Colonic mucosa (tissue), 4 donors: ENCODE measurements around the gene MARVELD1. TPM values are rescaled to one million over a fixed set of nuclear protein-coding genes. Genes with fewer than 3 reads are reported as not detected.

ENCODE experiments used
- DNase-seq: peaks from one replicate; pipeline ENCODE4 v3.0.0-alpha.2; 2020
- H3K27ac ChIP-seq: fragments of 200-600 bp; one replicate; pipeline ENCODE4 v1.8.0; 2021
- H3K27me3 ChIP-seq: fragments of 200-600 bp; one replicate; pipeline ENCODE4 v1.8.0; 2021
- H3K36me3 ChIP-seq: fragments of 200-600 bp; one replicate; pipeline ENCODE4 v1.8.0; 2021
- H3K4me1 ChIP-seq: fragments of 200-600 bp; one replicate; pipeline ENCODE4 v1.8.0; 2021; ENCODE audit warnings: mild to moderate bottlenecking
- H3K4me3 ChIP-seq: fragments of 200-600 bp; one replicate; pipeline ENCODE4 v1.8.0; 2021
- H3K9ac ChIP-seq, 2 donors: one replicate each; pipeline ENCODE4 v1.7.0; 2013; ENCODE audit warnings: control low read depth in 2 of 2, low read depth in 2 of 2, low read length in 2 of 2
- H3K9me3 ChIP-seq: fragments of 200-600 bp; one replicate; pipeline ENCODE4 v1.8.0; 2021
- intact Hi-C: fragments of 100-400 bp; cut with DNase I; formaldehyde crosslinking; loops from one replicate; pipeline ENCODE4 v1.14.1; 2022
- total RNA-seq, 2 donors: library from RNA; stranded (reverse); fragmentation: NEBNext Ultra II Directional in 1 of 2; extraction: Animal tissue kit (Norgen Biotek cat#: 25700) in 1 of 2; gene quantifications; one replicate each; pipeline ENCODE4 v1.2.1, GENCODE V29; 2021
- TF ChIP-seq, protein P1 (sequence below): fragments of 200-600 bp; IDR thresholded peaks from one replicate; pipeline ENCODE4 v1.8.0; 2022; ENCODE audit warnings: antibody characterized with exemption, mild to moderate bottlenecking
- donor health status: healthy.
- donor health status: DM: no; HTN: no; CAD: no.
- donor health status: DM: no; HTN: no; CAD: no.

Gene MARVELD1
- total RNA-seq, 2 donors from 2014 or later = 25.7 to 31.7 TPM

- Histone ChIP-seq H3K9ac (no peak overlapping the region), H3K36me3 (peaks cover 16% of the 10 kb centered on the region), H3K4me1 (no peaks in the 10 kb centered on the region), H3K27me3 (no peaks in the 10 kb centered on the region), H3K4me3 (no peak overlapping the region), H3K27ac (no peak overlapping the region), H3K9me3 (no peaks in the 10 kb centered on the region)
- intact Hi-C loops = loop anchor here (10.0 kb wide), 1 partner anchor 104 kb away; no protein-coding TSS in a partner anchor
- no peak for DNase-seq
- TF ChIP-seq, protein P1, sequence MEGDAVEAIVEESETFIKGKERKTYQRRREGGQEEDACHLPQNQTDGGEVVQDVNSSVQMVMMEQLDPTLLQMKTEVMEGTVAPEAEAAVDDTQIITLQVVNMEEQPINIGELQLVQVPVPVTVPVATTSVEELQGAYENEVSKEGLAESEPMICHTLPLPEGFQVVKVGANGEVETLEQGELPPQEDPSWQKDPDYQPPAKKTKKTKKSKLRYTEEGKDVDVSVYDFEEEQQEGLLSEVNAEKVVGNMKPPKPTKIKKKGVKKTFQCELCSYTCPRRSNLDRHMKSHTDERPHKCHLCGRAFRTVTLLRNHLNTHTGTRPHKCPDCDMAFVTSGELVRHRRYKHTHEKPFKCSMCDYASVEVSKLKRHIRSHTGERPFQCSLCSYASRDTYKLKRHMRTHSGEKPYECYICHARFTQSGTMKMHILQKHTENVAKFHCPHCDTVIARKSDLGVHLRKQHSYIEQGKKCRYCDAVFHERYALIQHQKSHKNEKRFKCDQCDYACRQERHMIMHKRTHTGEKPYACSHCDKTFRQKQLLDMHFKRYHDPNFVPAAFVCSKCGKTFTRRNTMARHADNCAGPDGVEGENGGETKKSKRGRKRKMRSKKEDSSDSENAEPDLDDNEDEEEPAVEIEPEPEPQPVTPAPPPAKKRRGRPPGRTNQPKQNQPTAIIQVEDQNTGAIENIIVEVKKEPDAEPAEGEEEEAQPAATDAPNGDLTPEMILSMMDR = no peak
Measured at GRCh38 chr10:97760461-97761257, 47.1 kb downstream of the MARVELD1 start.

GRCh38 chr10:97761331-97761865 lies 47.9 kb downstream of the MARVELD1 start:
- Histone ChIP-seq H3K27ac (no peak overlapping the region), H3K27me3 (no peaks in the 10 kb centered on the region), H3K4me1 (no peaks in the 10 kb centered on the region), H3K4me3 (no peak overlapping the region), H3K9me3 (no peaks in the 10 kb centered on the region), H3K9ac (no peak overlapping the region), H3K36me3 (peaks cover 16% of the 10 kb centered on the region)
- intact Hi-C loops = loop anchor here (10.0 kb wide), 1 partner anchor 103 kb away; no protein-coding TSS in a partner anchor
- no peak for DNase-seq
- TF ChIP-seq, protein P1 = no peak

- H3K36me3 ChIP-seq = peaks cover 11% of the 10 kb centered on the region
- no peaks in the 10 kb centered on the region for H3K4me1 ChIP-seq
- H3K27me3 ChIP-seq = no peaks in the 10 kb centered on the region
- no peak for DNase-seq
- H3K9ac ChIP-seq = no peak overlapping the region
- no peak overlapping the region for H3K27ac ChIP-seq
- TF ChIP-seq, protein P1 = no peak
- no peaks in the 10 kb centered on the region for H3K9me3 ChIP-seq
- intact Hi-C loops = loop anchor here (10.0 kb wide), 1 partner anchor 103 kb away; no protein-coding TSS in a partner anchor
- no peak overlapping the region for H3K4me3 ChIP-seq
Measured at GRCh38 chr10:97762056-97762455, 48.5 kb downstream of the MARVELD1 start.

GRCh38 chr10:97762816-97763215 lies 49.3 kb downstream of the MARVELD1 start:
- intact Hi-C loops = loop anchor here (10.0 kb wide), 1 partner anchor 102 kb away; no protein-coding TSS in a partner anchor
- TF ChIP-seq, protein P1 = no peak
- no peak overlapping the region for H3K9ac ChIP-seq
- no peaks in the 10 kb centered on the region for H3K4me1 ChIP-seq
- peaks cover 5% of the 10 kb centered on the region for H3K36me3 ChIP-seq
- H3K4me3 ChIP-seq = no peak overlapping the region
- H3K27me3 ChIP-seq = no peaks in the 10 kb centered on the region
- no peak overlapping the region for H3K27ac ChIP-seq
- H3K9me3 ChIP-seq = no peaks in the 10 kb centered on the region
- DNase-seq = no peak

DNA sequence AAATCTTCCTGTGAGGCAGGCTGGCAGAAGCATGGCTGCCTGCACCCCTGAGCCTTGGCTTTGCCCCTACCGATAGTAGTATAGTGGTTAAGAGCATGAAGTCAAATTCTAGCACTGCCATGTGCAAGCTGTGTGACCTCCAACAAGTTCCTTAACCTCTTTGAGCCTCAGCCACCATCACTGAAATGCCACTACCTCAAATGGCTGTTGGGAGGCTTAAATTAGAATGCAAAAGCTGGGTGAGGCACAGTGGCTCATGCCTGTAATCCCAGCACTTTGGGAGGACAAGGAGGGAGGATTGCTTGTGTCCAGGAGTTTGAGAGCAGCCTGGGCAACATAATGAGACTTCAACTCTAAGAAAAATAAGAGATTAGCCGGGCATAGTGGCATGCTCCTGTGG lies 49.9 kb downstream of the MARVELD1 start:
- Histone ChIP-seq H3K36me3 (peaks cover 5% of the 10 kb centered on the region), H3K27me3 (no peaks in the 10 kb centered on the region), H3K4me1 (no peaks in the 10 kb centered on the region), H3K9ac (no peak overlapping the region), H3K4me3 (no peak overlapping the region), H3K9me3 (no peaks in the 10 kb centered on the region), H3K27ac (no peak overlapping the region)
- TF ChIP-seq, protein P1 = no peak
- intact Hi-C loops = loop anchor here (10.0 kb wide), 1 partner anchor 101 kb away; no protein-coding TSS in a partner anchor
- no peak for DNase-seq
